ENCODE results near the gene SLC44A1. TPM values are rescaled to one million over a fixed set of nuclear protein-coding genes. Genes with fewer than 3 reads are reported as not detected.

SLC44A1 gene
- total and polyA plus RNA-seq, 10 of the 15 experiments (the other 5 are each of a cell fraction or from before 2014, with no cell fraction given), result 2.4 to 21.2 (median 12.4) TPM

DNA sequence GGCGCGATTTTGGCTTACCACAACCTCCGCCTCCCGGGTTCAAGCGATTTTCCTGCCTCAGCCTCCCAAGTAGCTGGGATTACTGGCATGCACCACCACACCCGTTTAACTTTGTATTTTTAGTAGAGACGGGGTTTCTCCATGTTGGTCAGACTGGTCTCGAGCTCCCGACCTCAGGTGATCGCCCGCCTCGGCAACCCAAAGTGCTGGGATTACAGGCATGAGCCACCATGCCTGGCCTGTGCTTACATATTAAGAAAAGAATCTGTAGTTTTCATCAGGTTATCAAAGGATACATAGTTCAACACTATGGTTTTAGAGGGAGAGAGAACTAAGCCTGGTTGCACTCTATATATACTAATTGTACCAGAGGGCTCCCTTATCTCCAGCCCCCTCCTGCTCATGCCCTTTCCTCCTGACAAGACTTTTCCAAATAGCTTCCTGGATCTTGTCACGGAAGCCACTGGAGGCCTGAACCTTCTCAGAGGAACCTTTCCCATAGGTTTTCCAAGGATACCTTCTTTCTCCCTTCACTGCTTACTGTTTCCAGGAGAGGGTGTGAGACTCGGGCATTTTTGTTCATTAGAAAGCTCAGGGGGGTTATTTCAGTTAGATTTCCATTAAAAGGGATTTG, 53.1 kb downstream of the SLC44A1 start:
- Histone ChIP-seq H3K79me2 (ENCODE audit: control insufficient read depth, insufficient read depth, low read length) (no peaks in the 10 kb centered on the region), H4K20me1 (ENCODE audit: control insufficient read depth, insufficient read depth) (no peaks in the 10 kb centered on the region), H3K9ac (ENCODE audit: control insufficient read depth, insufficient read depth, low read length) (no peak overlapping the region), H3K4me2 (ENCODE audit: control insufficient read depth, insufficient read depth) (no peak overlapping the region), H3K4me1 (ENCODE audit: control insufficient read depth, insufficient read depth, low read length) (no peaks in the 10 kb centered on the region), H3K27ac (ENCODE audit: control insufficient read depth, insufficient read depth) (no peak overlapping the region), H3K27me3 (replicated peaks in 1 of 2; ENCODE audit: control insufficient read depth in 2 of 2, insufficient read depth in 2 of 2, low read length in 1 of 2) (no peaks in the 10 kb centered on the region), H2AFZ (ENCODE audit: control insufficient read depth, low read depth, low read length) (no peak overlapping the region), H3K4me3 (no peak overlapping the region), H3K9me3 (replicated peaks; ENCODE audit: control insufficient read depth, insufficient read depth, low read length) (no peaks in the 10 kb centered on the region), H3K36me3 (ENCODE audit: control insufficient read depth in 2 of 2, insufficient read depth in 2 of 2, low read length in 1 of 2) (no peaks in the 10 kb centered on the region)
- WGBS (ENCODE audit: insufficient coverage, insufficient replicate concordance, low lambda C conversion rate, missing lambda C conversion rate), result 89% methylated on average over 14 of the region's 14 CpGs
- FAIRE-seq, result no peak
- in situ Hi-C loops (cut with MboI), result no loop called here
- ChIA-PET SMC1A (ENCODE audit: uncharacterized antibody, unreplicated experiment) (interaction anchor here (1.0 to 3.3 kb wide), 5 partner anchors 9 to 21 kb away, joined by 3 to 11 read pairs (median 3); no protein-coding TSS in a partner anchor), POLR2A (interaction anchor here (0.6 to 1.0 kb wide), 2 partner anchors 12 to 405 kb away, joined by 3 read pairs; no protein-coding TSS in a partner anchor), CTCF (no interaction called here), RAD21 (ENCODE audit: unreplicated experiment) (no interaction called here)
- BruUV-seq (replicated peaks), result no TSS peak
- intact Hi-C loops (cut with micrococcal nuclease; ENCODE audit: unreplicated experiment), result no loop called here
- DNase-seq (ENCODE audit: low read depth, low spot score), result no peak
- no peak for ATAC-seq
- TF ChIP-seq FOXK2 (IDR thresholded peaks at IDR 0.05) (no peak), SIN3A (IDR thresholded peaks at IDR 0.05; ENCODE audit: low read depth, low read length) (no peak), ATF3 (IDR thresholded peaks at IDR 0.05; ENCODE audit: borderline replicate concordance, extremely low read depth, low read depth, low read length) (no peak), KLF5 (IDR thresholded peaks at IDR 0.05; ENCODE audit: partially characterized antibody) (no peak), SMAD1 (IDR thresholded peaks at IDR 0.05; ENCODE audit: low read depth, partially characterized antibody) (no peak), IRF4 (IDR thresholded peaks at IDR 0.05; ENCODE audit: low read depth, low read length) (no peak), IKZF2 (IDR thresholded peaks at IDR 0.05) (no peak)
- TF ChIP-seq, protein P1, sequence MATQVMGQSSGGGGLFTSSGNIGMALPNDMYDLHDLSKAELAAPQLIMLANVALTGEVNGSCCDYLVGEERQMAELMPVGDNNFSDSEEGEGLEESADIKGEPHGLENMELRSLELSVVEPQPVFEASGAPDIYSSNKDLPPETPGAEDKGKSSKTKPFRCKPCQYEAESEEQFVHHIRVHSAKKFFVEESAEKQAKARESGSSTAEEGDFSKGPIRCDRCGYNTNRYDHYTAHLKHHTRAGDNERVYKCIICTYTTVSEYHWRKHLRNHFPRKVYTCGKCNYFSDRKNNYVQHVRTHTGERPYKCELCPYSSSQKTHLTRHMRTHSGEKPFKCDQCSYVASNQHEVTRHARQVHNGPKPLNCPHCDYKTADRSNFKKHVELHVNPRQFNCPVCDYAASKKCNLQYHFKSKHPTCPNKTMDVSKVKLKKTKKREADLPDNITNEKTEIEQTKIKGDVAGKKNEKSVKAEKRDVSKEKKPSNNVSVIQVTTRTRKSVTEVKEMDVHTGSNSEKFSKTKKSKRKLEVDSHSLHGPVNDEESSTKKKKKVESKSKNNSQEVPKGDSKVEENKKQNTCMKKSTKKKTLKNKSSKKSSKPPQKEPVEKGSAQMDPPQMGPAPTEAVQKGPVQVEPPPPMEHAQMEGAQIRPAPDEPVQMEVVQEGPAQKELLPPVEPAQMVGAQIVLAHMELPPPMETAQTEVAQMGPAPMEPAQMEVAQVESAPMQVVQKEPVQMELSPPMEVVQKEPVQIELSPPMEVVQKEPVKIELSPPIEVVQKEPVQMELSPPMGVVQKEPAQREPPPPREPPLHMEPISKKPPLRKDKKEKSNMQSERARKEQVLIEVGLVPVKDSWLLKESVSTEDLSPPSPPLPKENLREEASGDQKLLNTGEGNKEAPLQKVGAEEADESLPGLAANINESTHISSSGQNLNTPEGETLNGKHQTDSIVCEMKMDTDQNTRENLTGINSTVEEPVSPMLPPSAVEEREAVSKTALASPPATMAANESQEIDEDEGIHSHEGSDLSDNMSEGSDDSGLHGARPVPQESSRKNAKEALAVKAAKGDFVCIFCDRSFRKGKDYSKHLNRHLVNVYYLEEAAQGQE (IDR thresholded peaks at IDR 0.05; ENCODE audit: low read depth, low read length), result no peak
- TF ChIP-seq, protein P2, sequence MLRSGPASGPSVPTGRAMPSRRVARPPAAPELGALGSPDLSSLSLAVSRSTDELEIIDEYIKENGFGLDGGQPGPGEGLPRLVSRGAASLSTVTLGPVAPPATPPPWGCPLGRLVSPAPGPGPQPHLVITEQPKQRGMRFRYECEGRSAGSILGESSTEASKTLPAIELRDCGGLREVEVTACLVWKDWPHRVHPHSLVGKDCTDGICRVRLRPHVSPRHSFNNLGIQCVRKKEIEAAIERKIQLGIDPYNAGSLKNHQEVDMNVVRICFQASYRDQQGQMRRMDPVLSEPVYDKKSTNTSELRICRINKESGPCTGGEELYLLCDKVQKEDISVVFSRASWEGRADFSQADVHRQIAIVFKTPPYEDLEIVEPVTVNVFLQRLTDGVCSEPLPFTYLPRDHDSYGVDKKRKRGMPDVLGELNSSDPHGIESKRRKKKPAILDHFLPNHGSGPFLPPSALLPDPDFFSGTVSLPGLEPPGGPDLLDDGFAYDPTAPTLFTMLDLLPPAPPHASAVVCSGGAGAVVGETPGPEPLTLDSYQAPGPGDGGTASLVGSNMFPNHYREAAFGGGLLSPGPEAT (IDR thresholded peaks at IDR 0.05; ENCODE audit: low read depth), result no peak

All from GM12878 (cell line).